Neural cell (in vitro differentiated cells): ENCODE results near the gene BBS4. TPM values are rescaled to one million over a fixed set of nuclear protein-coding genes. Genes with fewer than 3 reads are reported as not detected.
"Not testable (repeated sequence)": the region's sequence is repeated elsewhere in the genome, so short reads cannot be mapped to it uniquely, and the experiment has no call there.

Experiments
- H2AFZ ChIP-seq: fragments of 200-600, 300-800 bp; sonication (generic), shearing (Covaris generic); 2 replicates; pipeline ENCODE4 v1.6.0; 2014; ENCODE audit warnings: low read depth, mild to moderate bottlenecking, antibody characterized with exemption, low read length, moderate library complexity
- H3F3A ChIP-seq: fragments of 200-600 bp; shearing (Covaris generic); 2 replicates; pipeline ENCODE4 v1.6.1; 2016; ENCODE audit warnings: mild to moderate bottlenecking, moderate library complexity, mixed read lengths, antibody characterized with exemption, low read length; ENCODE audit not compliant: insufficient read depth, poor library complexity, severe bottlenecking
- H3K27ac ChIP-seq: fragments of 200-600, 300-800 bp; sonication (generic), shearing (Covaris generic); 2 replicates; pipeline ENCODE4 v1.5.1; 2014; ENCODE audit warnings: mild to moderate bottlenecking, low read length, moderate library complexity
- H3K27me3 ChIP-seq: fragments of 300-800, 200-600 bp; sonication (generic), shearing (Covaris generic); 2 replicates; pipeline ENCODE4 v1.6.0; 2014; ENCODE audit warnings: mild to moderate bottlenecking, low read depth, low read length, moderate library complexity; ENCODE audit not compliant: insufficient read depth
- H3K36me3 ChIP-seq: fragments of 300-800, 200-600 bp; sonication (generic), shearing (Covaris generic); 2 replicates; pipeline ENCODE4 v1.5.1; 2014; ENCODE audit warnings: mild to moderate bottlenecking, antibody characterized with exemption, low read length, moderate library complexity; ENCODE audit not compliant: insufficient read depth
- H3K4me2 ChIP-seq: fragments of 300-800, 200-600 bp; sonication (generic), shearing (Covaris generic); 2 replicates; pipeline ENCODE4 v1.6.0; 2014; ENCODE audit warnings: mild to moderate bottlenecking, low read length
- H3K4me3 ChIP-seq: fragments of 300-800, 200-600 bp; sonication (generic), shearing (Covaris generic); 2 replicates; pipeline ENCODE4 v1.5.1; 2014; ENCODE audit warnings: mild to moderate bottlenecking, low read length, moderate library complexity
- H3K79me2 ChIP-seq: fragments of 200-600 bp; shearing (Covaris generic); replicated peaks from 2 replicates; pipeline ENCODE4 v1.6.0; 2014; ENCODE audit warnings: mild to moderate bottlenecking, low read length, moderate library complexity; ENCODE audit not compliant: insufficient read depth
- H3K9ac ChIP-seq: fragments of 300-800, 200-600 bp; sonication (generic), shearing (Covaris generic); 2 replicates; pipeline ENCODE4 v1.6.1; 2016; ENCODE audit warnings: mild to moderate bottlenecking, low read length, mixed read lengths
- H3K9me2 ChIP-seq: fragments of 200-600 bp; shearing (Covaris generic); 2 replicates; pipeline ENCODE4 v1.6.1; 2016; ENCODE audit warnings: mild to moderate bottlenecking, low read length, mixed read lengths; ENCODE audit not compliant: insufficient read depth
- H3K9me3 ChIP-seq: fragments of 200-600, 300-800 bp; sonication (generic), shearing (Covaris generic); 2 replicates; pipeline ENCODE4 v1.6.1; 2016; ENCODE audit warnings: mild to moderate bottlenecking, mixed run types, low read length, moderate library complexity, mixed read lengths
- H4K20me1 ChIP-seq: fragments of 200-600 bp; shearing (Covaris generic); 2 replicates; pipeline ENCODE4 v1.6.1; 2016; ENCODE audit warnings: mild to moderate bottlenecking, mixed run types; ENCODE audit not compliant: insufficient read depth
- CTCF ChIP-seq: fragments of 450-650 bp; IDR thresholded peaks from 2 replicates; pipeline ENCODE4 v1.5.1; 2014; ENCODE audit warnings: antibody characterized with exemption, mild to moderate bottlenecking, moderate library complexity; ENCODE audit not compliant: poor library complexity, severe bottlenecking
- EP300 ChIP-seq: fragments of 450-650 bp; conservative IDR thresholded peaks from 2 replicates; pipeline ENCODE4 v1.6.1; 2014; ENCODE audit warnings: antibody characterized with exemption, mild to moderate bottlenecking, moderate library complexity; ENCODE audit not compliant: poor library complexity, severe bottlenecking
- EZH2 ChIP-seq: fragments of 200-600, 300-800 bp; shearing (Covaris generic), sonication (generic); IDR thresholded peaks from 2 replicates; pipeline ENCODE4 v1.6.1; 2014; ENCODE audit warnings: antibody characterized with exemption, low read length, borderline replicate concordance, mild to moderate bottlenecking; ENCODE audit not compliant: insufficient read depth, poor library complexity, severe bottlenecking
- MXI1 ChIP-seq: fragments of 450-650 bp; conservative IDR thresholded peaks from 2 replicates; pipeline ENCODE4 v1.6.1; 2014; ENCODE audit warnings: antibody characterized with exemption, mild to moderate bottlenecking; ENCODE audit not compliant: poor library complexity, severe bottlenecking
- POLR2AphosphoS5 ChIP-seq: IDR thresholded peaks from 2 replicates; pipeline ENCODE4 v1.6.1; 2012
- RAD21 ChIP-seq: fragments of 450-650 bp; conservative IDR thresholded peaks from 2 replicates; pipeline ENCODE4 v1.6.1; 2014; ENCODE audit warnings: antibody characterized with exemption, mild to moderate bottlenecking, moderate library complexity
- REST ChIP-seq: IDR thresholded peaks from 2 replicates; pipeline ENCODE4 v1.6.1; 2012; ENCODE audit warnings: borderline replicate concordance
- SMC3 ChIP-seq: fragments of 450-650 bp; conservative IDR thresholded peaks from 2 replicates; pipeline ENCODE4 v1.6.1; 2014; ENCODE audit warnings: antibody characterized with exemption, mild to moderate bottlenecking, moderate library complexity; ENCODE audit not compliant: poor library complexity
- TAF1 ChIP-seq: IDR thresholded peaks from 2 replicates; pipeline ENCODE4 v1.6.1; 2012; ENCODE audit warnings: low read depth
- polyA plus RNA-seq: library from polyadenylated mRNA; depleted of rRNA; stranded (reverse); fragments of >200 nt; gene quantifications from 2 replicates; pipeline ENCODE4 v1.2.3, GENCODE V29; 2014

The BBS4 gene
- polyA plus RNA-seq, 1 donor from 2014 or later, result 88.2 TPM

- Histone ChIP-seq H3K4me3 (no peak overlapping the region), H3K36me3 (no peaks in the 10 kb centered on the region), H3K79me2 (no peaks in the 10 kb centered on the region), H3K9me2 (no peaks in the 10 kb centered on the region), H3K27me3 (no peaks in the 10 kb centered on the region), H3K9me3 (no peaks in the 10 kb centered on the region), H3K27ac (no peak overlapping the region), H4K20me1 (no peaks in the 10 kb centered on the region), H3K9ac (no peak overlapping the region), H3K4me2 (no peak overlapping the region), H2AFZ (no peak overlapping the region), H3F3A (no peaks in the 10 kb centered on the region)
- peak; percentile 76 for TF ChIP-seq RAD21
- TF ChIP-seq REST, result no peak
- peak; percentile 82 for TF ChIP-seq CTCF
- TF ChIP-seq MXI1, result no peak
- no peak for TF ChIP-seq TAF1
- TF ChIP-seq EZH2, result no peak
- peak; percentile 82 for TF ChIP-seq SMC3
These were observed 36.2 kb downstream of the BBS4 start for GRCh38 chr15:72722071-72722696.

GRCh38 chr15:72724028-72724427 lies 38.0 kb downstream of the BBS4 start:
- no peaks in the 10 kb centered on the region for H4K20me1 ChIP-seq
- no peaks in the 10 kb centered on the region for H3K9me2 ChIP-seq
- no peak overlapping the region for H3K4me3 ChIP-seq
- no peak overlapping the region for H3K9ac ChIP-seq
- H3F3A ChIP-seq, result no peaks in the 10 kb centered on the region
- no peaks in the 10 kb centered on the region for H3K79me2 ChIP-seq
- TF ChIP-seq POLR2AphosphoS5, result no peak
- H3K27me3 ChIP-seq, result no peaks in the 10 kb centered on the region
- no peak overlapping the region for H3K4me2 ChIP-seq
- no peaks in the 10 kb centered on the region for H3K9me3 ChIP-seq
- no peak overlapping the region for H3K27ac ChIP-seq
- H2AFZ ChIP-seq, result no peak overlapping the region
- no peaks in the 10 kb centered on the region for H3K36me3 ChIP-seq

- Histone ChIP-seq H2AFZ (no peak overlapping the region), H3K9me3 (no peaks in the 10 kb centered on the region), H3K4me2 (no peak overlapping the region), H3K4me3 (no peak overlapping the region), H3K27me3 (no peaks in the 10 kb centered on the region), H3K36me3 (no peaks in the 10 kb centered on the region), H4K20me1 (no peaks in the 10 kb centered on the region), H3K27ac (no peak overlapping the region), H3F3A (no peaks in the 10 kb centered on the region), H3K9ac (no peak overlapping the region), H3K9me2 (no peaks in the 10 kb centered on the region), H3K79me2 (no peaks in the 10 kb centered on the region)
- no peak for TF ChIP-seq MXI1
- TF ChIP-seq RAD21, result no peak
- TF ChIP-seq EP300, result no peak
- no peak for TF ChIP-seq TAF1
- TF ChIP-seq POLR2AphosphoS5, result no peak
- TF ChIP-seq SMC3, result no peak
- TF ChIP-seq EZH2, result no peak
- TF ChIP-seq CTCF, result no peak
These were observed 39.4 kb downstream of the BBS4 start for GRCh38 chr15:72725446-72725845.

- not testable (repeated sequence) for H3K9me2 ChIP-seq, H3K27me3 ChIP-seq, H3K9ac ChIP-seq, H3K9me3 ChIP-seq, H3K79me2 ChIP-seq, H3K27ac ChIP-seq, H3F3A ChIP-seq, H4K20me1 ChIP-seq, H3K4me3 ChIP-seq, H2AFZ ChIP-seq, H3K4me2 ChIP-seq, H3K36me3 ChIP-seq
These were observed 39.8 kb downstream of the BBS4 start for GRCh38 chr15:72725851-72726250.
